Lower lobe of right lung (tissue), 2 donors: ENCODE data around the gene MRPL4. TPM values are rescaled to one million over a fixed set of nuclear protein-coding genes. Genes with fewer than 3 reads are reported as not detected.
A peak's percentile ranks its signal among the peaks of the same experiment; 100 is the strongest.

Experiments
- ATAC-seq, 2 donors: fragments of 200-7000 bp; cut with Tn5 transposase; one replicate each; pipeline ENCODE4 v1.9.1; 2020 to 2022; ENCODE audit warnings: mild to moderate bottlenecking in 2 of 2, moderate library complexity in 2 of 2
- DNase-seq: peaks from one replicate; pipeline ENCODE4 v3.0.0-alpha.2; 2020
- H3K27ac ChIP-seq: fragments of 200-600 bp; one replicate; pipeline ENCODE4 v1.8.0; 2022
- H3K27me3 ChIP-seq: fragments of 200-600 bp; one replicate; pipeline ENCODE4 v1.8.0; 2022; ENCODE audit warnings: low read depth
- H3K36me3 ChIP-seq: fragments of 200-600 bp; one replicate; pipeline ENCODE4 v1.8.0; 2022; ENCODE audit warnings: mild to moderate bottlenecking
- H3K4me1 ChIP-seq: fragments of 200-600 bp; one replicate; pipeline ENCODE4 v1.8.0; 2022
- H3K4me3 ChIP-seq: fragments of 200-600 bp; one replicate; pipeline ENCODE4 v1.8.0; 2022; ENCODE audit warnings: mild to moderate bottlenecking
- H3K9me3 ChIP-seq: fragments of 200-600 bp; one replicate; pipeline ENCODE4 v1.8.0; 2022
- intact Hi-C: fragments of 100-400 bp; cut with DNase I; formaldehyde crosslinking; loops from one replicate; pipeline ENCODE4 v1.11.0; 2022
- total RNA-seq: library from RNA; stranded (reverse); fragmentation: NEBNext Ultra II Directional; extraction: Animal tissue kit (Norgen Biotek cat#: 25700); gene quantifications from one replicate; pipeline ENCODE4 v1.2.1, GENCODE V29; 2021
- TF ChIP-seq, protein P1 (sequence below): fragments of 200-600 bp; IDR thresholded peaks from one replicate; pipeline ENCODE4 v1.8.0; 2022; ENCODE audit warnings: antibody characterized with exemption, mild to moderate bottlenecking
- donor health status: DM: no; HTN: yes; CAD: no; lungs with severe emphysema.

The MRPL4 gene
- total RNA-seq, 1 donor from 2014 or later = 40.3 TPM

DNA sequence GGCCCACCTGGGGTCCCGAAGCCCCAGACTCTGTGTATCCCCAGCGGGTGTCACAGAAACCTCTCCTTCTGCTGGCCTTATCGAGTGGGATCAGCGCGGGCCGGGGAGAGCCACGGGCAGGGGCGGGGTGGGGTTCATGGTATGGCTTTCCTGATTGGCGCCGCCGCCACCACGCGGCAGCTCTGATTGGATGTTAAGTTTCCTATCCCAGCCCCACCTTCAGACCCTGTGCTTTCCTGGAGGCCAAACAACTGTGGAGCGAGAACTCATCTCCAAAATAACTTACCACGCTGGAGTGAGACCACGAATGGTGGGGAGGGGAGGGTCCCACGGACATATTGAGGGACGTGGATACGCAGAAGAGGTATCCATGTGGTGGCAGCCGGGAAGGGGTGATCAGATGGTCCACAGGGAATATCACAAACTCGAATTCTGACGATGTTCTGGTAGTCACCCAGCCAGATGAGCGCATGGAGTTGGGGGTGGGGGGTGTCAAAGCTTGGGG, 36.7 kb downstream of the MRPL4 start:
- H3K4me3 ChIP-seq = peak overlapping the region; percentile 68
- intact Hi-C loops = no loop called here
- peaks cover 100% of the 10 kb centered on the region for H3K4me1 ChIP-seq
- peaks cover 41% of the 10 kb centered on the region for H3K27me3 ChIP-seq
- peaks cover 25% of the 10 kb centered on the region for H3K36me3 ChIP-seq
- DNase-seq (peak; percentile 76), ATAC-seq (peak; percentile 6 to 22)
- no peaks in the 10 kb centered on the region for H3K9me3 ChIP-seq
- TF ChIP-seq, protein P1, sequence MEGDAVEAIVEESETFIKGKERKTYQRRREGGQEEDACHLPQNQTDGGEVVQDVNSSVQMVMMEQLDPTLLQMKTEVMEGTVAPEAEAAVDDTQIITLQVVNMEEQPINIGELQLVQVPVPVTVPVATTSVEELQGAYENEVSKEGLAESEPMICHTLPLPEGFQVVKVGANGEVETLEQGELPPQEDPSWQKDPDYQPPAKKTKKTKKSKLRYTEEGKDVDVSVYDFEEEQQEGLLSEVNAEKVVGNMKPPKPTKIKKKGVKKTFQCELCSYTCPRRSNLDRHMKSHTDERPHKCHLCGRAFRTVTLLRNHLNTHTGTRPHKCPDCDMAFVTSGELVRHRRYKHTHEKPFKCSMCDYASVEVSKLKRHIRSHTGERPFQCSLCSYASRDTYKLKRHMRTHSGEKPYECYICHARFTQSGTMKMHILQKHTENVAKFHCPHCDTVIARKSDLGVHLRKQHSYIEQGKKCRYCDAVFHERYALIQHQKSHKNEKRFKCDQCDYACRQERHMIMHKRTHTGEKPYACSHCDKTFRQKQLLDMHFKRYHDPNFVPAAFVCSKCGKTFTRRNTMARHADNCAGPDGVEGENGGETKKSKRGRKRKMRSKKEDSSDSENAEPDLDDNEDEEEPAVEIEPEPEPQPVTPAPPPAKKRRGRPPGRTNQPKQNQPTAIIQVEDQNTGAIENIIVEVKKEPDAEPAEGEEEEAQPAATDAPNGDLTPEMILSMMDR = no peak
- H3K27ac ChIP-seq = peak overlapping the region; percentile 4

DNA sequence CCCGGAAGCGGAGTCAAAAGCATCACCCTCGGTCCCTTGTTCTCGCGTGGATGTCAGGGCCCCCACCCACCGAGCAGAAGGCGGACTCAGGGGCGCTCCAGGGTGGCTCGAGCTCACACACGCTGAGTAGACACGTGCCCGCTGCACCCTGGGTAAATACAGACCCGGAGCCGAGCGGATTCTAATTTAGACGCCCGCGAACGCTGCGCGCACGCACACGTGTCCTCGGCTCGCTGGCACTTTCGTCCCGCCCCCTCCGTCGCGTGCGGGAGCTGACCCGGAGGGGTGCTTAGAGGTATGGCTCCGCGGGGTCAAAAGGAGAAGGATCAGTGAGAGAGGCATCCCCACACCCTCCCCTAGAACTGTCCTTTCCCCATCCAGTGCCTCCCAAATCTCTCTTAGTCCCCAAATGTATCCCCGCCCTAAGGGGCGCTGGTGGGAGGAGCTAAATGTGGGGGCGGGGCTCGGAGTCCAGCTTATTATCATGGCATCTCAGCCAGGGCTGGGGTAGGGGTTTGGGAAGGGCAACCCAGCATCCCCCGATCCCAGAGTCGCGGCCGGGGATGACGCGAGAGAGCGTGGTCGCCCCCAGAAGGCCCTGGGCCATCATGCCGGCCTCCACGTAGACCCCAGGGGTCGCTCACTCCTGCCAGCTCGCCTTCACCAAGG, 37.3 kb downstream of the MRPL4 start:
- H3K4me1 ChIP-seq = peaks cover 97% of the 10 kb centered on the region
- TF ChIP-seq, protein P1 = no peak
- H3K9me3 ChIP-seq = no peaks in the 10 kb centered on the region
- ATAC-seq (peak; percentile 12 to 26), DNase-seq (peak; percentile 83)
- H3K27me3 ChIP-seq = peaks cover 46% of the 10 kb centered on the region
- H3K36me3 ChIP-seq = peaks cover 19% of the 10 kb centered on the region
- intact Hi-C loops = no loop called here
- H3K4me3 ChIP-seq = peak overlapping the region; percentile 68
- H3K27ac ChIP-seq = peak overlapping the region; percentile 4

DNA sequence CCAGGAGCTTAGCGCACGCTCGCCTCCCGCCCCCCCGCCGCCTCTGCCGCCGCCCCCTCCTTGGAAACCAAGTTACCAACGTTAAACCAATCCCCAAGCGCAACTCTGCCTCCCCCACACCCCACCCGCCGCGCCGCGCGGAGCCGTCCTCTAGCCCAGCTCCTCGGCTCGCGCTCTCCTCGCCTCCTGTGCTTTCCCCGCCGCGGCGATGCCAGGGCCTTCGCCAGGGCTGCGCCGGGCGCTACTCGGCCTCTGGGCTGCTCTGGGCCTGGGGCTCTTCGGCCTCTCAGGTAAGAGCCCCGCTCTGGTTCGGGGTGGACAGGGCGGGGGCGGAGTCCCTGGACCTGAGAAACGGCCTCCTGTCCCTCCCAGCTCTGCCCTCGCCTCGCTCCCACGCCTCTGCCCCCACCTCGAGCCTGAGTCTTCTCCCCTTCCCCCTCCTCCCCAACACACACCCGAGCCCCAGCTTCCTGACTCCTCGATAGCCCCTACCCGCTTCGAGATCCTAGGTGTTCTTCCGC, 37.9 kb downstream of the MRPL4 start, which contains the start of gene ICAM5:
Gene ICAM5 (plus strand): TSS at position 117 of the 521 bp plus-strand sequence. CDS start 92 bp downstream, at position 209.
- TF ChIP-seq, protein P1 = no peak
- Histone ChIP-seq H3K4me3 (peak within 1 kb of the TSS; percentile 68), H3K9me3 (no peaks in the 10 kb centered on the region), H3K27me3 (peaks cover 52% of the 10 kb centered on the region), H3K4me1 (peaks cover 97% of the 10 kb centered on the region), H3K27ac (peak within 1 kb of the TSS; percentile 80), H3K36me3 (peaks cover 14% of the 10 kb centered on the region)
- DNase-seq = no peak
- peak; percentile 0 to 1 for ATAC-seq
- intact Hi-C loops = no loop called here

DNA sequence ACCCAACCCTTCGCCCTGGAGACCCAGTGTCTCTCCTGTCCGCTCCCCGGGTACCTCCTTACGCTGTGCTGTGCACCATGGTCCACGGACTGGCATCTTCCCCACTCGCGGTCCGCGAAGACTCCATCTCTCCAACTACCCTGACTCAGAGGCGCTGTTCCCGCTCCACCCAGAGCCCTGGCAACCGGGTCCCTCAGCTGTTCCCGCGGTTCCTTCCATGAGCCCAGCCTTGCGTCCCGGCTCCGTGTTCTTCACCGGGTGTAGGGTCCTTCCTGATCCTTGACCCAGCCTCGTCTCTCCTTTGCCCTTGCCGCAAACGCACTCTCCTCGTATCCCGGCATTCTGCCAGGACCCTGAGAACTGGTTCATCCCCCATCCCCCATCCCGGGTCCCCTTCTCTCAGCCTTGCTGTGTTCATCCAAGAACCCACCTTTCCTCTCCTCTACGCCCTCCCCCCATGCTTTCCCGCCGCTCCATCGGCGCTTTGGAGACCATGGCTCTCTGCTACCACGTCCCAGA, 38.4 kb downstream of the MRPL4 start:
- DNase-seq (no peak), ATAC-seq (no peak)
- Histone ChIP-seq H3K27me3 (peaks cover 57% of the 10 kb centered on the region), H3K4me3 (peak overlapping the region; percentile 68), H3K36me3 (peaks cover 8% of the 10 kb centered on the region), H3K27ac (peak overlapping the region; percentile 80), H3K4me1 (peaks cover 97% of the 10 kb centered on the region), H3K9me3 (no peaks in the 10 kb centered on the region)
- TF ChIP-seq, protein P1 = no peak
- intact Hi-C loops = no loop called here

DNA sequence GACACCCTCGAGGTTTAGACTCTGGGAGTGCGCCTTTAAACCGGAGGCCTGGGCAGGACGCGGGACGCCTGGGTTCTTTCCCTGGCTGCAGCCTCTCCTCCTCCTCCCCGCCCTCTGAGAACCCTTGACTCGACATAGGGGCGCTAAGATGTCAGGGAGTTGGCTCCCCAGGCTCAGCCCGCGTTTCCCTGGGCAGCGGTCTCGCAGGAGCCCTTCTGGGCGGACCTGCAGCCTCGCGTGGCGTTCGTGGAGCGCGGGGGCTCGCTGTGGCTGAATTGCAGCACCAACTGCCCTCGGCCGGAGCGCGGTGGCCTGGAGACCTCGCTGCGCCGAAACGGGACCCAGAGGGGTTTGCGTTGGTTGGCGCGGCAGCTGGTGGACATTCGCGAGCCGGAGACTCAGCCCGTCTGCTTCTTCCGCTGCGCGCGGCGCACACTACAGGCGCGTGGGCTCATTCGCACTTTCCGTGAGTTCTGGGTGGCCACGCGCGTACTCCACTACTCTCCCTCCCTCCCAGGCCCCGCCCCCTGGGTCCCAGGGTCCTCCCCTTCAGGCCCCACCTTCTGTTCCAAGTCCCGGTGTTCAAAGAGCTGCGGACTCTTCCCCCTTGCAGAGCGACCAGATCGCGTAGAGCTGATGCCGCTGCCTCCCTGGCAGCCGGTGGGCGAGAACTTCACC, 39.0 kb downstream of the MRPL4 start:
- TF ChIP-seq, protein P1 = no peak
- DNase-seq = peak; percentile 90
- H3K27me3 ChIP-seq = peaks cover 58% of the 10 kb centered on the region
- peaks cover 2% of the 10 kb centered on the region for H3K36me3 ChIP-seq
- ATAC-seq = peak; percentile 35 to 58
- H3K4me3 ChIP-seq = peak overlapping the region; percentile 68
- peak overlapping the region; percentile 80 for H3K27ac ChIP-seq
- intact Hi-C loops = no loop called here
- H3K4me1 ChIP-seq = peaks cover 97% of the 10 kb centered on the region
- H3K9me3 ChIP-seq = no peaks in the 10 kb centered on the region
